GM23338 (cell line): ENCODE results near the gene SASS6.

Experiments
- CREB1 ChIP-seq: fragments of 250-450 bp; sonication (Bioruptor Pico); IDR thresholded peaks from 2 replicates; pipeline ENCODE4 v1.5.0; 2020; ENCODE audit warnings: low read depth, mild to moderate bottlenecking, moderate library complexity
- CTCF ChIP-seq, 2 experiments: fragments of 200-600 bp in 1 of 2; sonication (generic) in 1 of 2; conservative IDR thresholded peaks; 2 replicates each; pipeline versions ENCODE4 v1.5.1 to v1.6.1; 2016 to 2017; ENCODE audit warnings: antibody characterized with exemption in 2 of 2, low read depth in 2 of 2, mild to moderate bottlenecking in 2 of 2, moderate library complexity in 1 of 2
- ETS1 ChIP-seq: IDR thresholded peaks from 2 replicates; pipeline ENCODE4 v1.6.1; 2016; ENCODE audit warnings: antibody characterized with exemption
- EZH2 ChIP-seq: fragments of 200-600 bp; sonication (generic); IDR thresholded peaks from one replicate; pipeline ENCODE4 v1.8.0; 2017; ENCODE audit warnings: antibody characterized with exemption, mild to moderate bottlenecking, low read depth; ENCODE audit not compliant: unreplicated experiment
- EZH2phosphoT487 ChIP-seq: fragments of 200-600 bp; sonication (generic); IDR thresholded peaks from one replicate; pipeline ENCODE4 v1.8.1; 2018; ENCODE audit warnings: antibody characterized with exemption; ENCODE audit not compliant: unreplicated experiment
- JUNB ChIP-seq: IDR thresholded peaks from one replicate; pipeline ENCODE4 v1.6.1; 2016; ENCODE audit warnings: antibody characterized with exemption; ENCODE audit not compliant: unreplicated experiment
- POLR2AphosphoS5 ChIP-seq: IDR thresholded peaks from 2 replicates; pipeline ENCODE4 v1.6.1; 2016; ENCODE audit warnings: antibody characterized with exemption, low read depth
- REST ChIP-seq: IDR thresholded peaks from one replicate; pipeline ENCODE4 v1.6.1; 2018; ENCODE audit warnings: antibody characterized with exemption; ENCODE audit not compliant: unreplicated experiment
- ZNF114 ChIP-seq: fragments of 250-450 bp; sonication (Bioruptor Pico); IDR thresholded peaks from 2 replicates; pipeline ENCODE4 v1.5.0; 2020; ENCODE audit warnings: mild to moderate bottlenecking, moderate library complexity

- no peak for TF ChIP-seq CTCF (conservative IDR thresholded peaks at IDR 0.05; ENCODE audit: low read depth in 2 of 2)
- TF ChIP-seq POLR2AphosphoS5 = no peak
- no peak for TF ChIP-seq EZH2phosphoT487
- TF ChIP-seq EZH2 = no peak
- no peak for TF ChIP-seq ETS1
- no peak for TF ChIP-seq REST
- TF ChIP-seq JUNB = no peak
- TF ChIP-seq CREB1 (CRISPR knock-in tag) = no peak
- no peak for TF ChIP-seq ZNF114 (CRISPR knock-in tag)
Observed at GRCh38 chr1:100147875-100148274, 15.1 kb upstream of the SASS6 start.
